OCI-LY1 (cell line): ENCODE results near the gene DIS3L.

Experiments
- EZH2 ChIP-seq: fragments of 200-600 bp; sonication (generic), shearing (Covaris generic); IDR thresholded peaks from 2 replicates; pipeline ENCODE4 v1.8.0; 2017; ENCODE audit warnings: borderline replicate concordance, mixed run types, mild to moderate bottlenecking, antibody characterized with exemption, low read length, moderate library complexity, mixed read lengths
- TF ChIP-seq, protein P1 (sequence below): fragments of 200-600 bp; sonication (generic), shearing (Covaris generic); IDR thresholded peaks from 2 replicates; pipeline ENCODE4 v1.5.1; 2017; ENCODE audit warnings: mild to moderate bottlenecking, antibody characterized with exemption, low read length, moderate library complexity, mixed read lengths

DNA sequence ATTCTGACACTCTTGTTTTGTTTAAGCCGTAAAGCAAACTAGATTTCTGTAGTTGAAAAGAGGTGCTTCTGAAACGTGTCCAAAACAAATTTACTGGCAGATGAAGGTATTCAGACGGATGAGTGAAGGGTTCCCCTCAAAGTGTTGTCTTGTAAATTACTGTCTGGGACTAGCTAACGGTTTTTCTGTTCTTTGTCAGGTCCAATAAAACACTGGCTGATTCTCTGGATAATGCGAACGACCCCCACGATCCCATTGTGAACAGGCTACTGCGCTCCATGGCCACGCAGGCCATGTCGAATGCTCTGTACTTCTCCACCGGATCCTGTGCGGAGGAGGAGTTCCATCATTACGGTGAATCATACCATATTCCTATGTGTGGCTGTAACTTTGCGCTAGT lies 35.4 kb downstream of the DIS3L start:
- TF ChIP-seq, protein P1, sequence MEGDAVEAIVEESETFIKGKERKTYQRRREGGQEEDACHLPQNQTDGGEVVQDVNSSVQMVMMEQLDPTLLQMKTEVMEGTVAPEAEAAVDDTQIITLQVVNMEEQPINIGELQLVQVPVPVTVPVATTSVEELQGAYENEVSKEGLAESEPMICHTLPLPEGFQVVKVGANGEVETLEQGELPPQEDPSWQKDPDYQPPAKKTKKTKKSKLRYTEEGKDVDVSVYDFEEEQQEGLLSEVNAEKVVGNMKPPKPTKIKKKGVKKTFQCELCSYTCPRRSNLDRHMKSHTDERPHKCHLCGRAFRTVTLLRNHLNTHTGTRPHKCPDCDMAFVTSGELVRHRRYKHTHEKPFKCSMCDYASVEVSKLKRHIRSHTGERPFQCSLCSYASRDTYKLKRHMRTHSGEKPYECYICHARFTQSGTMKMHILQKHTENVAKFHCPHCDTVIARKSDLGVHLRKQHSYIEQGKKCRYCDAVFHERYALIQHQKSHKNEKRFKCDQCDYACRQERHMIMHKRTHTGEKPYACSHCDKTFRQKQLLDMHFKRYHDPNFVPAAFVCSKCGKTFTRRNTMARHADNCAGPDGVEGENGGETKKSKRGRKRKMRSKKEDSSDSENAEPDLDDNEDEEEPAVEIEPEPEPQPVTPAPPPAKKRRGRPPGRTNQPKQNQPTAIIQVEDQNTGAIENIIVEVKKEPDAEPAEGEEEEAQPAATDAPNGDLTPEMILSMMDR = no peak
- no peak for TF ChIP-seq EZH2
